Naive thymus-derived CD4-positive, alpha-beta T cell (primary cell): Measurements from ENCODE around the gene CAMK2D. TPM values are rescaled to one million over a fixed set of nuclear protein-coding genes. Genes with fewer than 3 reads are reported as not detected.

Experiments
- ATAC-seq: fragments of 150-1000 bp; cut with Tn5 transposase; 2 replicates; pipeline ENCODE4 v1.10.0; 2021; ENCODE audit warnings: mild to moderate bottlenecking, moderate library complexity
- CTCF ChIA-PET: fragments of 350-600 bp; sonication (Branson Sonifier 250); formaldehyde crosslinking; loops from one replicate; lab custom pipeline; 2021; ENCODE audit warnings: antibody characterized with exemption; lab: Charles Lee
- POLR2A ChIA-PET: fragments of 350-600 bp; sonication (Branson Sonifier 250); formaldehyde crosslinking; loops from one replicate; lab custom pipeline; 2021; ENCODE audit warnings: antibody characterized with exemption, inconsistent platforms; lab: Charles Lee
- DNase-seq, 9 donors: peaks; one replicate each; pipeline versions ENCODE4 v3.0.0 to v3.0.0-alpha.2; 2020 to 2022; ENCODE audit warnings: mixed read lengths in 1 of 9
- H3K27ac ChIP-seq: one replicate; pipeline ENCODE4 v1.7.0; 2013; ENCODE audit warnings: mild to moderate bottlenecking, low read depth, low read length, moderate library complexity
- H3K27me3 ChIP-seq, 2 donors: one replicate each; pipeline ENCODE4 v1.7.0; 2013; ENCODE audit warnings: low read length in 2 of 2, mild to moderate bottlenecking in 2 of 2, moderate library complexity in 2 of 2; ENCODE audit not compliant: control insufficient read depth in 2 of 2, insufficient read depth in 2 of 2
- H3K36me3 ChIP-seq, 3 experiments: 1 replicate in 2 of 3; 2 replicates in 1 of 3; pipeline ENCODE4 v1.7.0; 2013; ENCODE audit warnings: low read length in 3 of 3, mild to moderate bottlenecking in 3 of 3, moderate library complexity in 1 of 3; ENCODE audit not compliant: insufficient read depth in 3 of 3, control insufficient read depth in 2 of 3
- H3K4me1 ChIP-seq, 2 donors: one replicate each; pipeline ENCODE4 v1.7.0; 2013; ENCODE audit warnings: low read length in 2 of 2, mild to moderate bottlenecking in 2 of 2, moderate library complexity in 1 of 2; ENCODE audit not compliant: control insufficient read depth in 2 of 2, insufficient read depth in 2 of 2
- H3K4me3 ChIP-seq: 2 replicates; pipeline ENCODE4 v1.7.0; 2013; ENCODE audit warnings: mild to moderate bottlenecking, low read length
- H3K9me3 ChIP-seq, 3 experiments: 1 replicate in 2 of 3; 2 replicates in 1 of 3; pipeline ENCODE4 v1.7.0; 2013; ENCODE audit warnings: low read length in 3 of 3; ENCODE audit not compliant: control insufficient read depth in 2 of 3
- H3K27ac Mint-ChIP-seq, 9 donors: one replicate each; pipeline ENCODE4 v1.8.0; 2020 to 2022; ENCODE audit warnings: mixed read lengths in 9 of 9, mild to moderate bottlenecking in 8 of 9, moderate library complexity in 5 of 9, inconsistent platforms in 2 of 9
- H3K27me3 Mint-ChIP-seq, 5 donors: one replicate each; pipeline ENCODE4 v1.8.0; 2021 to 2022; ENCODE audit warnings: mixed read lengths in 5 of 5, mild to moderate bottlenecking in 1 of 5
- H3K36me3 Mint-ChIP-seq, 5 donors: one replicate each; pipeline ENCODE4 v1.8.0; 2020 to 2022; ENCODE audit warnings: mixed read lengths in 5 of 5, mild to moderate bottlenecking in 3 of 5, inconsistent platforms in 1 of 5
- H3K4me1 Mint-ChIP-seq, 7 donors: one replicate each; pipeline ENCODE4 v1.8.0; 2020 to 2022; ENCODE audit warnings: mixed read lengths in 7 of 7, mild to moderate bottlenecking in 3 of 7, inconsistent platforms in 1 of 7
- H3K4me3 Mint-ChIP-seq, 10 donors: one replicate each; pipeline ENCODE4 v1.8.0; 2020 to 2022; ENCODE audit warnings: mild to moderate bottlenecking in 10 of 10, mixed read lengths in 10 of 10, moderate library complexity in 6 of 10, inconsistent platforms in 2 of 10
- H3K9me3 Mint-ChIP-seq, 11 donors: one replicate each; pipeline ENCODE4 v1.8.0; 2020 to 2022; ENCODE audit warnings: mixed read lengths in 11 of 11, mild to moderate bottlenecking in 4 of 11, inconsistent platforms in 1 of 11, moderate library complexity in 1 of 11
- intact Hi-C, 2 donors: fragments of 100-400 bp; cut with micrococcal nuclease; formaldehyde crosslinking; loops; one replicate each; pipeline ENCODE4 v1.15.1; 2023
- polyA plus RNA-seq, 2 donors: library from polyadenylated mRNA; unstranded; fragments of 300-500 nt; fragmentation: Illumina TruSeq; gene quantifications; one replicate each; pipeline ENCODE4 v1.2.3, GENCODE V29; 2021
- total RNA-seq, 6 experiments: library from RNA in 5 of 6; stranded (reverse) in 5 of 6; gene quantifications; 1 replicate in 5 of 6; 2 replicates in 1 of 6; pipeline ENCODE4 v1.2.3 and lab custom pipeline; 2021 to 2026

Gene CAMK2D
- total and polyA plus RNA-seq, 7 experiments from 2014 or later = 13.5 to 41.2 (median 36.1) TPM

- H3K36me3 Mint-ChIP-seq = peaks cover 7 to 59% (median 39%) of the 10 kb centered on the region in 5 donors
- Histone ChIP-seq H3K4me3 (no peak overlapping the region), H3K27me3 (no peaks in the 10 kb centered on the region), H3K27ac (no peak overlapping the region), H3K36me3 (peaks cover 0 to 7% (median 0%) of the 10 kb centered on the region in 3 experiments), H3K9me3 (no peaks in the 10 kb centered on the region), H3K4me1 (no peaks in the 10 kb centered on the region)
- ChIA-PET CTCF (no interaction called here), POLR2A (no interaction called here)
- ATAC-seq (no peak), DNase-seq (no peak)
- H3K9me3 Mint-ChIP-seq = no peaks in the 10 kb centered on the region
- no peaks in the 10 kb centered on the region for H3K27me3 Mint-ChIP-seq
- H3K4me1 Mint-ChIP-seq = peaks cover 0 to 14% (median 0%) of the 10 kb centered on the region in 7 donors
- H3K4me3 Mint-ChIP-seq = no peak overlapping the region
- peak overlapping the region in 1 of 9 donors; percentile 26 for H3K27ac Mint-ChIP-seq
- intact Hi-C loops = loop anchor here in 1 of 2 donors (2.0 kb wide), 1 partner anchor 14 kb away; no protein-coding TSS in a partner anchor
Observed at GRCh38 chr4:113528395-113528794, 233.1 kb downstream of the CAMK2D start.

DNA sequence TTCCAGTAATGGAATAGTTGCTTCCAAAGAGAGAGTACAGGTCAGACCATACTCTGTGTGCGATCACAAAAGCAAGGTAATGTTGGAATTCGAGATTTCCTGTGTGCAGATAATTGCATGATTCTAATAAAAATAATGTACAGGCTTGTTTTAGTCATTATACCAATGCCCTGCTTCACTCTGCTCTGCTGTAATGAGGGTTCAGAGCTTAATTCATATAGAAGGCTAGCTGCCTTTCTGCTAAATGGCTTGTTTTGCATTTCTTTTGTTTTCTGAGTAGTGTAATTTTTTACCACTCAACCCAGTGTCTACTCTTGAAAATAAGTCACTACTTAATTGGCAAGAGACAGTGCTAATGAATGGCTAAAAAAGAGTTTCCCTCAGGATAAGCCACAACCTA is 236.0 kb downstream of the CAMK2D start:
- POLR2A ChIA-PET = interaction anchor here (0.6 kb wide), 1 partner anchor 579 kb away, joined by 3 read pairs; no protein-coding TSS in a partner anchor
- Histone ChIP-seq H3K36me3 (peaks cover 0 to 11% (median 0%) of the 10 kb centered on the region in 3 experiments), H3K27ac (no peak overlapping the region), H3K9me3 (no peaks in the 10 kb centered on the region), H3K4me3 (no peak overlapping the region), H3K27me3 (no peaks in the 10 kb centered on the region), H3K4me1 (no peaks in the 10 kb centered on the region)
- Mint-ChIP-seq H3K27me3 (no peaks in the 10 kb centered on the region), H3K9me3 (no peaks in the 10 kb centered on the region), H3K4me1 (peaks cover 0 to 14% (median 0%) of the 10 kb centered on the region in 7 donors), H3K27ac (no peak overlapping the region), H3K36me3 (peaks cover 11 to 58% (median 42%) of the 10 kb centered on the region in 5 donors), H3K4me3 (no peak overlapping the region)
- intact Hi-C loops = no loop called here
- DNase-seq (no peak), ATAC-seq (no peak)
- CTCF ChIA-PET = no interaction called here

DNA sequence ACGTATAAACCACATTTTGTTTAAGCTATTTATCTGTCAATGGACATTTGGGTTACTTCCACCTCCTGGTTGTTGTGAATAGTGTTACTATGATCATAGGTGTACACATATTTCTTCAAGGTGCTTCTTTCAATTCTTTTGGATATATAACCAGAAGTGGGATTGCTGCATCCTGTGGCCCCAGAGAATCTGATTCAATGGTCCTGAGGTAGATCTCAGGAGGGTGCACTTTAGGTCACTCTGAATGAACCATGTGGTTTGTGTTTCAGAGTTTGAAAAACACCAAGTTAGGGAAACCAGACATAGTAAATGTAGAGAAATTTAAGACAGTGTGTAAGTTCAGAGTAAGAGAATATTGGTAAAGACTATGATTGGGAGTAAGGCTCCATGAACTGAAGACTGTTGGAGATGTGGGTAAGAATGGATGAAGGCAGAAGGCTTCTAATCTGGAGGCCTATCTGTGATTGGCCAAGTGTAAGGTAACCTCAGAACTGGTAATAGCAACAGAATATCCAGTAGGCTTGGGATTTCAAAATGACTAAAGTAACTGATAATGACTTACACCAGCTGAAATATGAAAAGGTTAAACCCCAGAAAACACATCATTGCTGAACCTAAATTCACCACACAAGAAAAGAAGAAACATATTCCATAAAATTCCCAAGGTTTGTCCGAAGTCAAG is 236.9 kb downstream of the CAMK2D start:
- H3K27me3 Mint-ChIP-seq = no peaks in the 10 kb centered on the region
- no peak for DNase-seq
- no peaks in the 10 kb centered on the region for H3K4me1 ChIP-seq
- H3K4me3 ChIP-seq = no peak overlapping the region
- peaks cover 0 to 14% (median 0%) of the 10 kb centered on the region in 7 donors for H3K4me1 Mint-ChIP-seq
- ChIA-PET CTCF (no interaction called here), POLR2A (no interaction called here)
- H3K9me3 ChIP-seq = no peaks in the 10 kb centered on the region
- peaks cover 11 to 57% (median 42%) of the 10 kb centered on the region in 5 donors for H3K36me3 Mint-ChIP-seq
- H3K27ac Mint-ChIP-seq = peak overlapping the region in 1 of 9 donors; percentile 52
- H3K36me3 ChIP-seq = peaks cover 0 to 10% (median 0%) of the 10 kb centered on the region in 3 experiments
- intact Hi-C loops = no loop called here
- H3K27me3 ChIP-seq = no peaks in the 10 kb centered on the region
- no peaks in the 10 kb centered on the region for H3K9me3 Mint-ChIP-seq
- H3K27ac ChIP-seq = no peak overlapping the region
- ATAC-seq = no peak
- H3K4me3 Mint-ChIP-seq = no peak overlapping the region

- Histone ChIP-seq H3K27ac (no peak overlapping the region), H3K4me3 (no peak overlapping the region), H3K36me3 (peaks cover 0 to 7% (median 1%) of the 10 kb centered on the region in 3 experiments), H3K27me3 (no peaks in the 10 kb centered on the region), H3K9me3 (no peaks in the 10 kb centered on the region), H3K4me1 (no peaks in the 10 kb centered on the region)
- ChIA-PET CTCF (no interaction called here), POLR2A (no interaction called here)
- Mint-ChIP-seq H3K27ac (peak overlapping the region in 1 of 9 donors; percentile 45), H3K27me3 (no peaks in the 10 kb centered on the region), H3K4me3 (no peak overlapping the region), H3K9me3 (no peaks in the 10 kb centered on the region), H3K36me3 (peaks cover 11 to 56% (median 41%) of the 10 kb centered on the region in 5 donors), H3K4me1 (peaks cover 0 to 14% (median 0%) of the 10 kb centered on the region in 7 donors)
- intact Hi-C loops = no loop called here
- ATAC-seq = no peak
- DNase-seq = no peak
Observed at GRCh38 chr4:113524096-113524495, 237.4 kb downstream of the CAMK2D start.

- intact Hi-C loops = no loop called here
- Histone ChIP-seq H3K4me1 (no peaks in the 10 kb centered on the region), H3K4me3 (no peak overlapping the region), H3K27me3 (no peaks in the 10 kb centered on the region), H3K9me3 (no peaks in the 10 kb centered on the region), H3K27ac (no peak overlapping the region), H3K36me3 (peaks cover 0 to 7% (median 3%) of the 10 kb centered on the region in 3 experiments)
- Mint-ChIP-seq H3K4me3 (no peak overlapping the region), H3K36me3 (peaks cover 11 to 65% (median 45%) of the 10 kb centered on the region in 5 donors), H3K4me1 (peaks cover 0 to 18% (median 0%) of the 10 kb centered on the region in 7 donors), H3K27ac (no peak overlapping the region), H3K9me3 (no peaks in the 10 kb centered on the region), H3K27me3 (no peaks in the 10 kb centered on the region)
- no peak for ATAC-seq
- POLR2A ChIA-PET = no interaction called here
- CTCF ChIA-PET = no interaction called here
- DNase-seq = no peak
Observed at GRCh38 chr4:113522433-113522832, 239.1 kb downstream of the CAMK2D start.

DNA sequence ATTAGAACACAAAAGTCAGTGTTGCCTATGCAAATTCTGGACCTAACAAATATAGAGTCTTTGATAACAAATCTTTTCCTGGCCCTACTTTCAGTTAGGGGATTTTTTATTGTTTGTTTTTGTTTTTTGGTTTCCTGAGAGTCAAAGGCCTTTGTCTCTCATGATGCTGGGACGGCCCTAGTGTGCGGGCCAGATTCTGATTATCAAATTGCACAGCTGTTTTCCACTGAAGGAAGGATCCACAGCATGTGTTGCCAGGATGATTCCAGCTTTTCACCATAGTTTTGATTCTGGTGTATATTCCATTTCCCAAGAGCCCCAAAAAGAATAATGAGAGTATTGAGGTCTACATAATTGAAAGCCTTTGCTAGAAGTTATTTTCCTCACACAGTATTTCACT is 248.2 kb downstream of the CAMK2D start:
- Histone ChIP-seq H3K4me1 (no peaks in the 10 kb centered on the region), H3K27me3 (no peaks in the 10 kb centered on the region), H3K27ac (no peak overlapping the region), H3K4me3 (no peak overlapping the region), H3K9me3 (no peaks in the 10 kb centered on the region), H3K36me3 (peaks cover 5 to 30% (median 8%) of the 10 kb centered on the region in 3 experiments)
- POLR2A ChIA-PET = no interaction called here
- ATAC-seq = no peak
- Mint-ChIP-seq H3K27ac (no peak overlapping the region), H3K27me3 (no peaks in the 10 kb centered on the region), H3K4me1 (peaks cover 0 to under 1% (median 0%) of the 10 kb centered on the region in 7 donors), H3K4me3 (no peak overlapping the region), H3K36me3 (peaks cover 7 to 55% (median 35%) of the 10 kb centered on the region in 5 donors), H3K9me3 (no peaks in the 10 kb centered on the region)
- intact Hi-C loops = no loop called here
- CTCF ChIA-PET = no interaction called here
- no peak for DNase-seq

- no peak overlapping the region for H3K27ac ChIP-seq
- H3K36me3 ChIP-seq = peaks cover 5 to 35% (median 8%) of the 10 kb centered on the region in 3 experiments
- DNase-seq = no peak
- ATAC-seq = no peak
- H3K4me1 ChIP-seq = no peaks in the 10 kb centered on the region
- Mint-ChIP-seq H3K27me3 (no peaks in the 10 kb centered on the region), H3K4me3 (no peak overlapping the region), H3K4me1 (no peaks in the 10 kb centered on the region), H3K36me3 (peaks cover 7 to 55% (median 39%) of the 10 kb centered on the region in 5 donors), H3K9me3 (no peaks in the 10 kb centered on the region), H3K27ac (no peak overlapping the region)
- H3K9me3 ChIP-seq = no peaks in the 10 kb centered on the region
- no peaks in the 10 kb centered on the region for H3K27me3 ChIP-seq
- ChIA-PET CTCF (no interaction called here), POLR2A (no interaction called here)
- intact Hi-C loops = no loop called here
- H3K4me3 ChIP-seq = no peak overlapping the region
Observed at GRCh38 chr4:113512880-113513279, 248.7 kb downstream of the CAMK2D start.
